GM20431 (cell line): Measurements from ENCODE around the gene VKORC1L1.
"Not testable (repeated sequence)": the region's sequence is repeated elsewhere in the genome, so short reads cannot be mapped to it uniquely, and the experiment has no call there.

Source experiments
- in situ Hi-C: fragments of 300-500 bp; cut with MseI, MboI; formaldehyde crosslinking; loops from one replicate; pipeline ENCODE4 v1.15.0; 2020; ENCODE audit warnings: low sequenced_read_pairs; ENCODE audit not compliant: unreplicated experiment

VKORC1L1 gene

GRCh38 chr7:65927489-65928448 is 54.9 kb downstream of the VKORC1L1 start:
- in situ Hi-C loops = no loop called here

GRCh38 chr7:65931685-65932084 is 58.8 kb downstream of the VKORC1L1 start:
- in situ Hi-C loops = no loop called here

DNA sequence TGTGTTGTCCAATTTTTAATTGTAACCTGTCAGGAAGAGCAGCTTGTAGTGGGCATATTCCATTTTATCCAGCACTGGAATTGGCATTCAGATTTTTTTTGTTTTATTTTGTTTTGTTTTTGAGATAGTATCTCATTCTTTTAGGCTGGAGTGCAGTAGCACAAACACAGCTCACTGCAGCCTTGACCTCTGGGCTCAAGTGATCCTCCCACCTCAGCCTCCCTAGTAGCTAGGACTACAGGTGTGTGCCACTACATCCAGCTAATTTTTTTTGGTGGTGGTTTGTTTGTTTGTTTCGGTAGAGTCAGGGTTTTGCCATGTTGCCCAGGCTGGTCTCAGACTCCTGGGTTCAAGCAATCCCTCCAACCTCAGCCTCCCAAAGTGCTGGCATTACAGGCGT is 64.4 kb downstream of the VKORC1L1 start:
- in situ Hi-C loops = no loop called here

DNA sequence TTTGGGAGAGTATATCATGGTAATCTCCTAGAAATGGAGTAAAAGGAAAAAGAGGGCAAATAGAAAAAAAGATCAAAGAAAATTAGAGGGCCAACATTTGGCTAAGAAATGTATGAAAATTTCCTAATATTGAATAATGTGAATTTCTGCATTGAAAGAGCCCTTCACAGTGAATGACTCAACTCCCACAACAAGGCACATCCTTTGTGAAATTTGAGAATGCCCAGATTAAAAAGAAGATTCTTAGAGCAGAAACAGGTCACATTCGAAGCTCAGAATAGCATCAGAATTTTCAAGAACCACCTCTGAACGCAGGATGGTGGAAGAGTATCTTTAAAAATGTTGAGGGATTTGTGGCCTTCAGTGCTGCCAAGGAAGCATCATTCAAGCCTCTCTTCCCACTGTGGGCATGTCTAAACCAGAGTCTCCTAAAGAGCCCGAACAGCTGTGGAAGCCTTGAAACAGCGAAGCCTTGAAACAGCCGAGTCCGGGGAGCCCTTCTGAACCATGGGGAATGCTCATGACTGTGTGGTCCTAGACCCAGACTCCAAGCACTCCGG is 65.5 kb downstream of the VKORC1L1 start:
- in situ Hi-C loops = no loop called here

DNA sequence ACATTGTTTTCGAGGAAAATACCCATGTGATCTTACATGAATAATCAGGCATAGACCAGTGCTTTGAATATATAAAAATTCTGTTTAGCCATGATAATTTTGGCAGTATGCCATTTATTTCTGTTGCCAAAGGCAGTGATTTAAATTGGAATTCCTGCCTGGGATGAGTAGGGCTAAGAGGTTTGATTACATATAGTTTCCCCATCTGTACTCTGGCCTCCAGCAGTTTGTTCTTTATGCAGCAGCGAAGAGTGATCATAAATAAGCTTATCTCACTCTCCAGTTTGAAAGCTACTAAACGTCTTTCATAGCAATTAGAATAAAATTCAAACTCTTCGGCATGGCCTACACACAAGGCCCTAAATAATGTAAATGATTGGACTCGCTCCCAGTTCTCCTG is 72.9 kb downstream of the VKORC1L1 start:
- in situ Hi-C loops = not testable (repeated sequence)

- in situ Hi-C loops = no loop called here
Observed at GRCh38 chr7:65946904-65947303, 74.0 kb downstream of the VKORC1L1 start.

- in situ Hi-C loops = no loop called here
Observed at GRCh38 chr7:65951837-65952578, 79.1 kb downstream of the VKORC1L1 start.

DNA sequence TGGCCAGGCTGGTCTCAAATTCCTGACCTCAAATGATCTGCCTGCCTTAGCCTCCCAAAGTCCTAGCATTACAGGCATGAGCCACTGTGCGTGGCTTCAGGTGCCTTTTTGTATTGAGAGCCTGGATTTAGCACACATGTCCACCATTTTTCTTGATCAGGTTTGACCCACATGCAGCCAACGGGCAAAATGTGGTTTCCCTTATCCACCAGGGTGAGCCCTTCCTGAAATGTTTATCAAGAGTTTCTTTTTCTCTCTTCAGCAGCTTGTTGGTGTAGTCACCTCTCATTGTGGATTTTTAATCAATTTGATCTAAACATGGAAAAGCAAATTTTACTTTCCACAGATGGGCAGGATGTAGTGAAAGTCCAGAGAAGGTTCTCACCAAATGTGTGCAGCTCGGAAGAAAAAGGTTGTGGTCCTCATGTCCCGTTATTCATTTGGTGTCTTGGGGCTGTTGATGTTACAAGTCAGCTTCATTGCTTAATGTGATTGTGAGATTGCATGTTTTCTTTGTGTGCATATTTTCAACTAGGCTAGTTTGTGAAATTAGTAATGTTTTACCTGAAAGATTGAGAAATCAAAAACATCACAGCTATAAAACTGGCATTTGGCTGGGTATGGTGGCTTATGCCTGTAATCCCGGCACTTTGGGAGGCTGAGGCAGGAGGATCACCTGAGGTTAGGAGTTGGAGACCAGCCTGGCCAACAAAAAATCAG is 80.3 kb downstream of the VKORC1L1 start:
- in situ Hi-C loops = no loop called here

DNA sequence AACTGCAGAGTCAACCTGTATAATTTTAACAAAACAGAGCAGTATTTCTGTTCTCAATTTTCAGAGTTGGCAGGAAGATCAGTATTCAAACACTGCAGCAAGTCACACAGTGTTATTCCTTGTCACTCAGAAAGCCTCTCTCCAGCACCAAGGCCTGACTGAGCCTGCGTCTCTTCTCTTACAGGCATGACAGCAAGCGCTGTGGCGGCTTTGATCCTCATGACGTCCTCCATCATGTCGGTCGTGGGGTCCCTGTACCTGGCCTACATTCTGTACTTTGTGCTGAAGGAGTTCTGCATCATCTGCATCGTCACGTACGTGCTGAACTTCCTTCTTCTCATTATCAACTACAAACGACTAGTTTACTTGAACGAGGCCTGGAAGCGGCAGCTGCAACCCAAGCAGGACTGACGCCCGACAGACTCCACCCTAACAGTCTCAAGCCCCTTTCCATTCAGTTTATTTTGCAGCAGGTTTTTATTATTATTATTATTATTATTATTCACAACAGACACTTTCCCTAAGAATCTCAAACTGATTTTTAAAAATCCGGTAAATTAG is 81.1 kb downstream of the VKORC1L1 start:
- in situ Hi-C loops = no loop called here

DNA sequence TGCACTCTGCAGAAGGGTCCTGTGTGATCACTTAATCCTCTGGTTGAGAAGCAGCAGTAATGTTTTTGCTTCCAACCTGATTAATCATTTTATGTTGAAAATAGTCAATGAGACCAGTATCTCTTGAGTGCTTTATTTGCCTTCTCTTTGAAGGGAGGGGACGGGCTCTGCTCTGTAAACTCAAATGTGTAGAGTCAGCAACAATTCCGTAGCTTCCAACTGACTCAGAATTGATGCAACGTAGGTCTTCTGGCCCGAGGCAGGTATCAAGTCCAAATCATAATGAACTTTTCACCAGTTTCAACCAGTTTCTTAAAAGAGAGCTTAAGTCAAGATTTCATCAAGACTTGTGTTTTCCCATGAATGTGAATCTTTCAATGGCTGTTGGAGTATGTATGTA is 82.8 kb downstream of the VKORC1L1 start:
- in situ Hi-C loops = no loop called here

GRCh38 chr7:65960351-65961074 is 87.6 kb downstream of the VKORC1L1 start:
- in situ Hi-C loops = no loop called here

DNA sequence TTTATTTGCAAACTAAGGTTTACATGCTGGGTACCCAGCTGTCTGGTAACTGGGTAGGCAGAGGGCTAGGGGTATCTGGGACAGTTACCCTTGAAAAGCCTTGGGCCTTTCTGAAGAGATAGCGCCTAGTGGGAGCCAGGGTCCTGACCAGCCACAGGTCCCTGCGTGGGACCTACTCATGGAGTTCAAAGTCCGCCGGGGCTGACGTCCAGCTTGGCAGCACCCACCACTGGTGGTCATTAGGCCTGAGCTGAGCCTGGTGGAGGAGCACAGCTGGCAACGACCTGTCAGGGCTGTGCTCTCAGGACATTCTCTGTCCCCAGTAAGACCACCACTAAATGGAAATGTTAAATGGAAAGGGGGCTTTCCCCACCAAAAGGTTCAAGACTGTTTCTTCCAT is 89.2 kb downstream of the VKORC1L1 start:
- in situ Hi-C loops = no loop called here

- in situ Hi-C loops = not testable (repeated sequence)
Observed at GRCh38 chr7:65964671-65965070, 91.8 kb downstream of the VKORC1L1 start.

GRCh38 chr7:65966146-65966545 is 93.3 kb downstream of the VKORC1L1 start:
- in situ Hi-C loops = no loop called here

DNA sequence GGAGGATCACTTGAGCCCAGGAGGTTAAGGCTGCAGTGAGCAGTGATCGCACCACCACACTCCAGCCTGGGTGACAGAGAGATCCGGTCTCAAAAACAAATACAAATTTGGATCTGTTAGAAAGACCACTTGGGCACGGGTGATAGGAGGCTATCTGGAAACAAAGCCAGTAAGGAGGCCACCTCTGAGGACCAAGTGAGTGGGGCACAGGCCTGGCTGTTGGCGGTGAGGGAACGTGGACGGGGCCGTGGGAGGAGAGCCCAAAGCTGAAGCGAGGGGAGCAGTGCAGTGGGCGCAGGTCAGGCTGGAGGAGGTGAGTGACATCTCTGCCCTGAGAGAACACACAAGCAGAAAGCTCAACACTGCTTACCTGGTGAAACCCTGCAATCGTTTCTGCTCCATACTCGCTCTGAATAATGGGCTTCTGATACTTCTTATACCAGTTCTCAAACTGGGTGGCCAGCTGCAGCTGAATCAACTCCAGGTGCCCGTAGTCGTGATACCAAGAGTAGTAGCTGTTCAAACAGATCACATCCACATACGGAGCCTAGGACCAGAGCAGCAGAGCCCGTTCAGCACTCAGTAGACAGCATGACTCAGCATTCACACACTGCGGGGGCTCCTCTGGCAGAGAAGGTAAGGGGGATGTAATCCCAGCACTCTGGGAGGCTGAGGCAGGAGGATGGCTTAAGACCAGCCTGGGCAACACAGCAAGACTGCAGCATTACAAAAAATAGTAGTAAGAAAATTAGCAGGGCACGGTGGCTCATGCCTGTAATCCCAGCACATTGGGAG is 94.7 kb downstream of the VKORC1L1 start:
- in situ Hi-C loops = no loop called here

DNA sequence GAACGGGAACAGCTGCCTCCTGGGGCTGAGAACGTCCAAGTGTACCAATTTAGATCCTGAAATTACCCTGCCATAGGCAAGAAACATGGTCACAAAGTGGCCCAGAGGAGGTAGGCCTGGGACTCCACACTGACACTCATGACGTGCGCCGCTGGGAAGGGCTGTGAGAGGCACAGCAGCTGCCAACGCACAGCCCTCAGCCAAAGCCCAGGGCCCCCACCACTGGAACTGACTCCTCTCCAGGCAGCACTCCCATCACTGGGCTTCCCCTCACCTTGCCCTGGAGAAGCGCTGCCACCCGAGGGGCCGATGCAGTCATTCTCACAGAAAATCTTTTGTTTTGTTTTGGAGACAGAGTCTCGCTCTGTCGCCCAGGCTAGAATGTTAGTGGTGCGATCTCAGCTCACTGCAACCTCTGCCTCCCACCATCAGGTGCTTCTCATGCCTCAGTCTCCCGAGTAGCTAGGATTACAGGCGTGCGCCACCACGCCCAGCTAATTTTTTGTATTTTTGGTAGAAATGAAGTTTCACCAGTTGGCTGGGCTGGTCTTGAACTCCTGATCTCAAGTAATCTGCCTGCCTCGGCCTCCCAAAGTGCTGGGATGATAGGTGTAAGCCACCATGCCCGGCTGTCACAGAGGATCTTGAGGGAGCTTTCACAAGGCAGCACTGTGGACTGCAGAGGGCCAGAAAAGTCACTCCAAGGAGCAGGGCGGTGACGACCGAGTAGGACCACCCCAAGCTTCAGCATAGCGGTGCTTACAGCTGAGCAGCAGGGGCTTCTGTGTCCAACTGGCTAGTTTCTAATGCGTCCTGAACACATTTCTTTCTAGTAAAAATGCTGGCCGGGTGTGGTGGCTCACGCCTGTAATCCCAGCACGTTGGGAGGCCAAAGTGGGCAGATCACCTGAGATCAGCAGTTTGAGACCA is 95.6 kb downstream of the VKORC1L1 start:
- in situ Hi-C loops = no loop called here

DNA sequence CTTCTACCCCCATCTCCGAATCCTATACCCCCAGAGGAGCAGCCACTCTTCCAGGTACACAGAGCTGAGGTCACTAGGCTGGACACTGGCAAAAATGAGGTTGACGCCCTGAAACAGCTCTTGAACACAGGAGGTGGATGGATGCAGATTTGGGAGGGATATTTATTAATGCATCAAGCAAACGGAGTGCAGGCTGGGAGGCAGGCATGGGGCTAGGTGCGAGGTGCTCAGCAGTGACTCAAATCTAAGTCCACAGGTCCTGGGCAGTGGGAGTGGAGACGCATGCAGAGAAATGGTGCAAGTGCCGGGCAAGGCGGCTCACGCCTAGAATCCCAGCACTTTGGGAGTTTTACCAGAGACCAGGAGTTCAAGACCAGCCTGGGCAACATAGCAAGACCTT is 98.1 kb downstream of the VKORC1L1 start:
- in situ Hi-C loops = no loop called here

DNA sequence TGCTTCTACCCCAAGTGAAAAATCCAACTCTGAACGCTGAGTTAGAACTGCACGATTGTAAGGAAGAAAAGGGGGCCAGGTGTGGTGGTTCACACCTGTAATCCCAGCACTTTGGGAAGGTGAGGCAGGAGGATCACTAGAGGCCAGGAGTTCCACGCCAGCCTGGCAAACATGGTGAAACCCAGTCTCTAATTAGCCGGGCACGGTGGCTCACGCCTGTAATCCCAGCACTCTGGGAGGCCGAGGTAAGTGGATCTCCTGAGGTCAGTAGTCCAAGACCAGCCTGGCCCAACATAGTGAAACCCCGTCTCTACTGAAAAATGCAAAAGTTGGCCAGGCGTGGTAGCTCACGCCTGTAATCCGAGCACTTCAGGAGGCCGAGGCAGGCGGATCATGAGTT is 100.1 kb downstream of the VKORC1L1 start:
- in situ Hi-C loops = no loop called here
